Activated gamma-delta T cell treated with Interleukin-2 at 50 U/mL for 16 hours (primary cell): ENCODE measurements around the gene NBPF1.
A peak's percentile ranks its signal among the peaks of the same experiment; 100 is the strongest.
"Not testable (repeated sequence)": the region's sequence is repeated elsewhere in the genome, so short reads cannot be mapped to it uniquely, and the experiment has no call there.

Source experiments
- DNase-seq: peaks from one replicate; pipeline ENCODE4 v3.0.0-alpha.2; 2020

Gene NBPF1

GRCh38 chr1:16621681-16622315 is 8.4 kb upstream of the NBPF1 start:
- DNase-seq, result not testable (repeated sequence)

DNA sequence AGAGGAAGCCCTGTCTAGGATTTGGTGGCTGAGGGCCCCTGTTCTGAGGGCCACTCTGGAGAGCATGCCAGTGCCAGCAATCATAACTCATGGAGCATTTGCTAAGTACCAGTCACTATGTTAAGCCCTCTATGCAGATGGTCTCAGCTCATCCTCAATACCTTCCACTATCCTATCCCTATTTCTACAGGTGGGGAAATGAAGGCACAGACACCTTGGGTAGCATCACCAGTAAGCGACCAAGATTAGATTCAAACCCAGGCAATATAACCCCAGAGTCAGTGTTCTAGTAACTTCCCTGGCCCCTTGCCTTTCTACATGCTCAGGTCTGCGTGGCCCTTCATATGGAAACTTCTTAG is 7.9 kb upstream of the NBPF1 start:
- no peak for DNase-seq

GRCh38 chr1:16619803-16620501 is 6.6 kb upstream of the NBPF1 start:
- peak; percentile 5 for DNase-seq

- peak; percentile 5 for DNase-seq
These were observed 5.4 kb upstream of the NBPF1 start for GRCh38 chr1:16618719-16619118.

DNA sequence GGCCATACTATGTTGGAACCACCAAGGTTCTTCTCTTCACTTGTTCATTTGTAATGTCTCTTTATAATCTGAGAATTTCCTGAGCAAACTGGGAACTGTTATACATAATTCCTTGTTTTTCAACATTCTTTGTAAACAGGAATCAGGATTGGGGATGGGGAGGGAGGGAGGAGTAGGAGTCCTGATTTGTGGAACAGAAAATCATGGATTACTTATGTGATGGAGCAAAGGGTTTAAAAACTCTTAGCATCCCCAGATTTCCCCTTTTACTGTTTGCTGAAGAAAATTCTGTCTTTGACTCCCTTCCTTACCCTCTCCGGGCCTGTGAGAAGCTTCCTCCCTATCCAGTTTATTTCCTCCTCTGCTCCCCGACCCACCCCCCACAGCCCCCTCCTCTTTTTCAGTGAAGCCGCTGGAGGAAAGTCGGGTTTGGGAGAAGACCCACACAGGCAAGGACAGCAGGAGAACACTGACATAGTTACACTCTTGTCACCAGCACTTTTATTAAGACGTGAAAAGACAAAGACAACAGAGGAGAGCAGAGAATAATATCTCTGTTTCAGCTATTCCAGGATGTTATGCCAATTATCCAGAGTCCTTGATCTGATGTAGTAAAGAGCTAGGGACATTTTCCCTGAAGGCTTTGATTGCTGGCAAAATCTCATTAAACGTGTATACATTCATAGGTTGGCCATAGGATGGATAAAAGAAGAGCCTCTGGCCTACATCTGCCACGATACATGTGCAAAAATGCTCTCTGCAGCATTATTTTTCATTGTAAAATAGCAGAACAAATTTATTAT is 4.6 kb upstream of the NBPF1 start:
- peak; percentile 2 for DNase-seq

DNA sequence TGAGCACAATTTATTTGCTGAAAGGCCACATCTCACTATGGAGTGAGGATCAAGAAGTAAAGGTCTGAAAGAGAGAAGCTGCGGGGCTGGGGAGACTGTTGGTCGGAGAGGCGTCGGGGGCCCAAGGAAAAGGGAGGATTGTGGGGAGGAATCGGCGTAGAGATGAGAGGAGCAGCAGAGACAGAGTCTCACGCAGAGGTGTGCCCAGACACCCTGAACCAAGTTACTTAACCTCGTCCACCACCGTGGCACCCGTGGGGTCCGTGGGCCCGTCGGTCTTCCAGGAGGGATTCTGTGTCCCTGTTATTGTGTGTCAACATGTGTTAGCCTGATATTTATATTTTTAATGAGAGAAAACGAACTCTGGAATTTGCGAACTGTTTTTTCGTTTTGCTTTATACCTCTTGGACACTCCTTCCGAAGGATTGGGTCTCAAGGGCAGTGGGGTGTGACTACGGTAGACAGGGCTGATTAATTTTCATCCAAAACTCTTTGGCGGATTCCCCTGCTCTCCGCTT is 3.8 kb upstream of the NBPF1 start:
- DNase-seq, result peak; percentile 10

GRCh38 chr1:16615253-16616252 is 2.2 kb upstream of the NBPF1 start:
- peak; percentile 4 for DNase-seq

- no peak for DNase-seq
These were observed 1.2 kb upstream of the NBPF1 start for GRCh38 chr1:16614361-16615252.

- DNase-seq, result peak; percentile 29
These were observed 812 bp downstream of the NBPF1 start for GRCh38 chr1:16612332-16613172.

DNA sequence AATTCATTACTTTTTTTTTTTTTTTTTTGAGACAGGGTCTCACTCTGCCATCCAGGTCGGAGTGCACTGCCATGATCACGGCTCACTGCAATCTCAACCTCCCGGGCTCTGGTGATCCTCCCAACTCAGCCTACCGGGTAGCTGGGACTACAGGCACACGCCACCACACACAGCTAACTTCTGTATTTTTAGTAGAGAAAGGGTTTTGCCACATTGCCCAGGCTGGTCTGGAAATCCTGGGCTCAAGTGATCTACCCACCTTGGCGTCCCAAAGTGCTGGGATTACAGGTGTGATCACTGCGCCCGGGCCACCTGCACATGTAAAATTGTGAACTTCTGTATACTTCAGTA is 1.4 kb downstream of the NBPF1 start:
- not testable (repeated sequence) for DNase-seq

- DNase-seq, result not testable (repeated sequence)
These were observed 2.2 kb downstream of the NBPF1 start for GRCh38 chr1:16611164-16611563.

DNA sequence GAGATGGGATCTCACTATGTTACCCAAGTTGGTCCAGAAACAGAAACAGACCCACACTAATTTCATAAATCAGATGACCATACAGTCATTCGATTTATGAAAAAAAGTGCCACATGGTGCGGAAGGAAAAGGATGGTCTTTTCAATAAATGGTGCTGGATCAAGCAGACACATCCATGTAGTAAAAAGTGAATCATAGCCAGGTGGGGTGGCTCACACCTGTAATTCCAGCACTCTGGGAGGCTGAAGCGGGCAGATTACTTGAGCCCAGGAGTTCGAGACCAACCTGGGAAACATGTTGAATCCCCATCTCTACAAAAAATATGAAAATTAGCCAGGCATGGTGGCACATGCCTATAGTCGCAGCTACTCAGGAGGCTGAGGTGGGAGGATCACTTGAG is 2.8 kb downstream of the NBPF1 start:
- DNase-seq, result not testable (repeated sequence)

GRCh38 chr1:16609761-16610160 is 3.6 kb downstream of the NBPF1 start:
- not testable (repeated sequence) for DNase-seq

DNA sequence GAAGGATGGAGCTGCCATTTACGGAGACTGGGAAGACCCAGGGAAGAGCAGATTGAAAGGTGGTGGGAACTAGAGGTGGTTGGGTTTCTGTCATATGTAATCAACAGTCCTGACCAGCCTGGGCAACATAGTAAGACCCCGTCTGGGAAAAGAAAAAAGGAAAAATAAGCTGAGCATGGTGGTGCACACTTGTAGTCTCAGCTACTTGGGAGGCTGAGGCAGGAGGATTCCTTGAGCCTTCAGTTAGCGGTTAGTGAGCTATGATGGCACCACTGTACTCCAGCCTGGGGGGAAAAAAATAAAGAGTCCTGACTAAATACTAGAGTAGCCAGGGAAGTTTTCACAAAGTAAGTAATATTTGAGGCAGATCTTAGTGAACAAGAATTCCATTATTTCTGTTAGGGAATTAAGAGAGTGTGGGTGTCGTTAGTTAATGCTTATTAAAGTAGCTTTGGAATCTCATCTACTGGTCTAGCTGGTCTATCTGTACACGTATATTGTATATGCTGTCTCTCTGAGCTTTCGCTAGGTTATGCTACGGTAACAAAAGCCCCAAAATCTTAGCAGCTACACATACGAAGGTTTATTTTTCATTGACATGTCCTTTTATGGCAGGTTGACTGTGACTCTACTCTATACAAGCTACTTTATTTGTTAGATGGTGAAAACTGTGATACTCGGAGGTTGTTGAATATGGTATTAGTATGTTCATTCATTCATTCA is 4.4 kb downstream of the NBPF1 start:
- DNase-seq, result no peak

GRCh38 chr1:16607853-16608815 is 5.2 kb downstream of the NBPF1 start:
- not testable (repeated sequence) for DNase-seq

DNA sequence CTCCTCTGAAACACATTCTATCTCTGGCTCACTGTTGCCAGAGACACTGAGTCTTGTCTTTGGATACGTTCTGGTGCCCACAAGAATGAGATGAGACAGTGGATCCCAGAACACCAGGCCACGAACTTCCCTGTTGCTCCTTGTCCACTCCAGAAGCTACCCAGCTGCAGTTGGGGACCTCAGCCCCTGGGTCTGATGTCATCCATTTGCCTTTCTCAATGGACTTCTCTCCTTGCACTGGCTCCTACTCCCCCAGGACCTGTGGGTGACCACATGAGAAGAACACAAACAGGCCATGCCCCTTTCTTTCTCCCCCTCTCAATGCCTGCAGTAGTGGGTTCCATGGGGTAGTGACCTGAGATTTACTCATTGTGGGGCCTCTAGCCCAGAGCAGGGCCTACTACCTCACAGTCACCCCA is 5.9 kb downstream of the NBPF1 start:
- DNase-seq, result no peak

- not testable (repeated sequence) for DNase-seq
These were observed 6.5 kb downstream of the NBPF1 start for GRCh38 chr1:16606666-16607432.
